CD4-positive, alpha-beta T cell treated with Interleukin-17A for 4 hours (primary cell): ENCODE data around the gene SMOC2.
"Not testable (repeated sequence)": the region's sequence is repeated elsewhere in the genome, so short reads cannot be mapped to it uniquely, and the experiment has no call there.

Source experiments
- DNase-seq: peaks from one replicate; pipeline ENCODE4 v3.0.0-alpha.2; 2020; ENCODE audit warnings: mixed read lengths

SMOC2 gene

GRCh38 chr6:168524571-168525001 is 83.6 kb downstream of the SMOC2 start:
- DNase-seq: no peak

GRCh38 chr6:168525114-168525513 is 84.1 kb downstream of the SMOC2 start:
- DNase-seq: no peak

GRCh38 chr6:168525926-168526630 is 85.1 kb downstream of the SMOC2 start:
- DNase-seq: no peak

GRCh38 chr6:168526841-168527281 is 85.9 kb downstream of the SMOC2 start:
- DNase-seq: no peak

- DNase-seq: no peak
Observed at GRCh38 chr6:168527451-168528210, 86.6 kb downstream of the SMOC2 start.

GRCh38 chr6:168528474-168529095 is 87.6 kb downstream of the SMOC2 start:
- DNase-seq: no peak

GRCh38 chr6:168529214-168529613 is 88.2 kb downstream of the SMOC2 start:
- DNase-seq: no peak

- no peak for DNase-seq
Observed at GRCh38 chr6:168530653-168531071, 89.7 kb downstream of the SMOC2 start.

GRCh38 chr6:168532070-168532469 is 91.1 kb downstream of the SMOC2 start:
- DNase-seq: no peak

GRCh38 chr6:168533414-168533813 is 92.4 kb downstream of the SMOC2 start:
- no peak for DNase-seq

- no peak for DNase-seq
Observed at GRCh38 chr6:168534265-168534664, 93.3 kb downstream of the SMOC2 start.

GRCh38 chr6:168535711-168536110 is 94.7 kb downstream of the SMOC2 start:
- no peak for DNase-seq

- DNase-seq: no peak
Observed at GRCh38 chr6:168536196-168536595, 95.2 kb downstream of the SMOC2 start.

GRCh38 chr6:168536665-168537539 is 95.9 kb downstream of the SMOC2 start:
- DNase-seq: no peak

GRCh38 chr6:168537540-168537884 is 96.5 kb downstream of the SMOC2 start:
- DNase-seq: no peak

GRCh38 chr6:168538188-168538891 is 97.4 kb downstream of the SMOC2 start:
- DNase-seq: not testable (repeated sequence)

GRCh38 chr6:168538892-168539811 is 98.2 kb downstream of the SMOC2 start:
- DNase-seq: no peak

GRCh38 chr6:168540713-168541291 is 99.8 kb downstream of the SMOC2 start:
- DNase-seq: no peak

GRCh38 chr6:168541307-168541706 is 100.3 kb downstream of the SMOC2 start:
- DNase-seq: no peak

GRCh38 chr6:168542301-168542700 is 101.3 kb downstream of the SMOC2 start:
- DNase-seq: no peak

GRCh38 chr6:168545428-168545827 is 104.4 kb downstream of the SMOC2 start:
- no peak for DNase-seq
